ENCODE data around the gene TRIO. TPM values are rescaled to one million over a fixed set of nuclear protein-coding genes. Genes with fewer than 3 reads are reported as not detected.

TRIO gene
- polyA plus RNA-seq, 1 of the 3 experiments (the other 2 are of a cell fraction) = 229 TPM

DNA sequence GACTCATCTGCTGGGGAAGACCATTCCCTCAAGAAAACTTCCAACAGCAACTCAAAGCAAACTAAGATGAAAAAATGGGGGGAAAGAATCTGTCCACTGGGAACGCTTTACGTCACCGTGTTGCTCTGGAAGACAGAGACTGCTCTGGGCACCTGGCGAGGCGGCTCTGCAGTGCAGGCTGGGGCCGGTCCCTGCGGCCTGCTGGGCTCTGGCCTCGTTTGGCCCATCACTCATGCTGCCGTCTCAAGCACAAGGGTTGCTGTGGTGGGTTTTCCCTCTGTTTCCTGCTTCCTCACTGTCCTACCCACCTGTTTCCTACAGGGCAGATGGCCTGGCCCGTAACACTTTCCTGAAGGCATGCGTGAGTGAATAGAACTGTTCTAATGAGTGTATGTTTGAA, 345.6 kb downstream of the TRIO start:
- peak; percentile 19 for DNase-seq
- no peaks in the 10 kb centered on the region for H3K9me3 ChIP-seq
- 94% methylated on average over 10 of the region's 11 CpGs for WGBS (ENCODE audit: low lambda C conversion rate)
- CTCF ChIA-PET = interaction anchor here (2.6 kb wide), 1 partner anchor 160 kb away, joined by 9 read pairs; no protein-coding TSS in a partner anchor
- peaks cover 30% of the 10 kb centered on the region for H3F3A ChIP-seq (replicated peaks; ENCODE audit: insufficient read depth)
- no peak overlapping the region for H3K4me3 ChIP-seq (ENCODE audit: low read depth in 2 of 2, low read length in 1 of 2)
- POLR2A ChIA-PET = no interaction called here
- H3K27ac ChIP-seq (ENCODE audit: low read depth in 2 of 2, low read length in 1 of 2) = no peak overlapping the region
- peaks cover 0 to 3% of the 10 kb centered on the region in 2 experiments; a peak in 1 of 4 replicates for H3K4me1 ChIP-seq (ENCODE audit: control insufficient read depth in 1 of 2, insufficient read depth in 2 of 2, low read depth in 1 of 2, low read length in 1 of 2)
- no peaks in the 10 kb centered on the region for H3K27me3 ChIP-seq (ENCODE audit: insufficient read depth)
- no peak for TF ChIP-seq EP300 (IDR thresholded peaks at IDR 0.05; ENCODE audit: borderline replicate concordance in 1 of 2, low read depth in 1 of 2, low read length in 1 of 2)
- TF ChIP-seq, protein P1, sequence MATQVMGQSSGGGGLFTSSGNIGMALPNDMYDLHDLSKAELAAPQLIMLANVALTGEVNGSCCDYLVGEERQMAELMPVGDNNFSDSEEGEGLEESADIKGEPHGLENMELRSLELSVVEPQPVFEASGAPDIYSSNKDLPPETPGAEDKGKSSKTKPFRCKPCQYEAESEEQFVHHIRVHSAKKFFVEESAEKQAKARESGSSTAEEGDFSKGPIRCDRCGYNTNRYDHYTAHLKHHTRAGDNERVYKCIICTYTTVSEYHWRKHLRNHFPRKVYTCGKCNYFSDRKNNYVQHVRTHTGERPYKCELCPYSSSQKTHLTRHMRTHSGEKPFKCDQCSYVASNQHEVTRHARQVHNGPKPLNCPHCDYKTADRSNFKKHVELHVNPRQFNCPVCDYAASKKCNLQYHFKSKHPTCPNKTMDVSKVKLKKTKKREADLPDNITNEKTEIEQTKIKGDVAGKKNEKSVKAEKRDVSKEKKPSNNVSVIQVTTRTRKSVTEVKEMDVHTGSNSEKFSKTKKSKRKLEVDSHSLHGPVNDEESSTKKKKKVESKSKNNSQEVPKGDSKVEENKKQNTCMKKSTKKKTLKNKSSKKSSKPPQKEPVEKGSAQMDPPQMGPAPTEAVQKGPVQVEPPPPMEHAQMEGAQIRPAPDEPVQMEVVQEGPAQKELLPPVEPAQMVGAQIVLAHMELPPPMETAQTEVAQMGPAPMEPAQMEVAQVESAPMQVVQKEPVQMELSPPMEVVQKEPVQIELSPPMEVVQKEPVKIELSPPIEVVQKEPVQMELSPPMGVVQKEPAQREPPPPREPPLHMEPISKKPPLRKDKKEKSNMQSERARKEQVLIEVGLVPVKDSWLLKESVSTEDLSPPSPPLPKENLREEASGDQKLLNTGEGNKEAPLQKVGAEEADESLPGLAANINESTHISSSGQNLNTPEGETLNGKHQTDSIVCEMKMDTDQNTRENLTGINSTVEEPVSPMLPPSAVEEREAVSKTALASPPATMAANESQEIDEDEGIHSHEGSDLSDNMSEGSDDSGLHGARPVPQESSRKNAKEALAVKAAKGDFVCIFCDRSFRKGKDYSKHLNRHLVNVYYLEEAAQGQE (IDR thresholded peaks at IDR 0.05; ENCODE audit: low read depth, low read length) = no peak
- TF ChIP-seq NFIC (IDR thresholded peaks at IDR 0.05; ENCODE audit: borderline replicate concordance) = no peak
- TF ChIP-seq, protein P2, sequence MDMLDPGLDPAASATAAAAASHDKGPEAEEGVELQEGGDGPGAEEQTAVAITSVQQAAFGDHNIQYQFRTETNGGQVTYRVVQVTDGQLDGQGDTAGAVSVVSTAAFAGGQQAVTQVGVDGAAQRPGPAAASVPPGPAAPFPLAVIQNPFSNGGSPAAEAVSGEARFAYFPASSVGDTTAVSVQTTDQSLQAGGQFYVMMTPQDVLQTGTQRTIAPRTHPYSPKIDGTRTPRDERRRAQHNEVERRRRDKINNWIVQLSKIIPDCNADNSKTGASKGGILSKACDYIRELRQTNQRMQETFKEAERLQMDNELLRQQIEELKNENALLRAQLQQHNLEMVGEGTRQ (IDR thresholded peaks at IDR 0.05; ENCODE audit: borderline replicate concordance, low read depth, low read length) = no peak
- TF ChIP-seq, protein P3, sequence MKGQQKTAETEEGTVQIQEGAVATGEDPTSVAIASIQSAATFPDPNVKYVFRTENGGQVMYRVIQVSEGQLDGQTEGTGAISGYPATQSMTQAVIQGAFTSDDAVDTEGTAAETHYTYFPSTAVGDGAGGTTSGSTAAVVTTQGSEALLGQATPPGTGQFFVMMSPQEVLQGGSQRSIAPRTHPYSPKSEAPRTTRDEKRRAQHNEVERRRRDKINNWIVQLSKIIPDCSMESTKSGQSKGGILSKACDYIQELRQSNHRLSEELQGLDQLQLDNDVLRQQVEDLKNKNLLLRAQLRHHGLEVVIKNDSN (IDR thresholded peaks at IDR 0.05; ENCODE audit: borderline replicate concordance, low read depth) = no peak
- TF ChIP-seq JUND (IDR thresholded peaks at IDR 0.05) = no peak
- no peak for TF ChIP-seq YY1 (IDR thresholded peaks at IDR 0.05; ENCODE audit: low read depth)
- TF ChIP-seq RCOR1 (IDR thresholded peaks at IDR 0.05; ENCODE audit: low read length) = no peak
- no peak for TF ChIP-seq SIN3A (IDR thresholded peaks at IDR 0.05; ENCODE audit: borderline replicate concordance, low read depth, low read length)
- TF ChIP-seq, protein P4, sequence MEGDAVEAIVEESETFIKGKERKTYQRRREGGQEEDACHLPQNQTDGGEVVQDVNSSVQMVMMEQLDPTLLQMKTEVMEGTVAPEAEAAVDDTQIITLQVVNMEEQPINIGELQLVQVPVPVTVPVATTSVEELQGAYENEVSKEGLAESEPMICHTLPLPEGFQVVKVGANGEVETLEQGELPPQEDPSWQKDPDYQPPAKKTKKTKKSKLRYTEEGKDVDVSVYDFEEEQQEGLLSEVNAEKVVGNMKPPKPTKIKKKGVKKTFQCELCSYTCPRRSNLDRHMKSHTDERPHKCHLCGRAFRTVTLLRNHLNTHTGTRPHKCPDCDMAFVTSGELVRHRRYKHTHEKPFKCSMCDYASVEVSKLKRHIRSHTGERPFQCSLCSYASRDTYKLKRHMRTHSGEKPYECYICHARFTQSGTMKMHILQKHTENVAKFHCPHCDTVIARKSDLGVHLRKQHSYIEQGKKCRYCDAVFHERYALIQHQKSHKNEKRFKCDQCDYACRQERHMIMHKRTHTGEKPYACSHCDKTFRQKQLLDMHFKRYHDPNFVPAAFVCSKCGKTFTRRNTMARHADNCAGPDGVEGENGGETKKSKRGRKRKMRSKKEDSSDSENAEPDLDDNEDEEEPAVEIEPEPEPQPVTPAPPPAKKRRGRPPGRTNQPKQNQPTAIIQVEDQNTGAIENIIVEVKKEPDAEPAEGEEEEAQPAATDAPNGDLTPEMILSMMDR (IDR thresholded peaks at IDR 0.05) = no peak
- TF ChIP-seq CHD2 (IDR thresholded peaks at IDR 0.05; ENCODE audit: low read length, partially characterized antibody) = no peak
- TF ChIP-seq FOSL2 (IDR thresholded peaks at IDR 0.05; ENCODE audit: borderline replicate concordance, low read depth) = no peak
- H3K36me3 ChIP-seq (replicated peaks in 1 of 2; ENCODE audit: control insufficient read depth in 1 of 2, insufficient read depth in 2 of 2, low read length in 1 of 2) = peaks cover 76 to 97% of the 10 kb centered on the region in 2 experiments
- no peaks in the 10 kb centered on the region for H3K9me2 ChIP-seq
- H3K9ac ChIP-seq = no peak overlapping the region
- H4K20me1 ChIP-seq (ENCODE audit: insufficient read depth) = peaks cover 31% of the 10 kb centered on the region
- no peak overlapping the region for H2AFZ ChIP-seq (ENCODE audit: low read depth)
- H3K4me2 ChIP-seq = no peak overlapping the region
- peaks cover 70% of the 10 kb centered on the region; the same call in 1 of the 2 replicates for H3K79me2 ChIP-seq (ENCODE audit: insufficient read depth)
